Measurements from ENCODE around the gene FLOT1. TPM values are rescaled to one million over a fixed set of nuclear protein-coding genes. Genes with fewer than 3 reads are reported as not detected.

Gene FLOT1
- total and polyA plus RNA-seq, 9 of the 15 experiments (the other 6 are each of a cell fraction or from before 2014, with no cell fraction given): 11.7 to 149 (median 118) TPM

- TF ChIP-seq YBX1 (IDR thresholded peaks at IDR 0.05) (no peak), HMG20A (CRISPR knock-in tag; conservative IDR thresholded peaks at IDR 0.05) (no peak), ZNF445 (CRISPR knock-in tag; IDR thresholded peaks at IDR 0.05; ENCODE audit: low read depth) (no peak), POLR2H (tag; IDR thresholded peaks at IDR 0.05; ENCODE audit: low read depth) (peak; percentile 96), MAX (CRISPR knock-in tag; IDR thresholded peaks at IDR 0.05) (peak; percentile 70), NFIX (CRISPR knock-in tag; IDR thresholded peaks at IDR 0.05; ENCODE audit: low read depth) (no peak), ATF2 (CRISPR knock-in tag; IDR thresholded peaks at IDR 0.05) (no peak), POLR2G (IDR thresholded peaks at IDR 0.05; ENCODE audit: low read depth, low read length) (peak; percentile 97), ZBTB11 (CRISPR knock-in tag; IDR thresholded peaks at IDR 0.05) (peak in 1 of 3 experiments; percentile 67; a peak in 2 of 6 replicates), PRDM10 (IDR thresholded peaks at IDR 0.05; ENCODE audit: partially characterized antibody) (peak; percentile 40), MEF2D (tag; conservative IDR thresholded peaks at IDR 0.05; ENCODE audit: low read depth) (peak; percentile 44; the same call in 1 of the 2 replicates), GTF2E2 (tag; IDR thresholded peaks at IDR 0.05) (peak; percentile 81), ZNF197 (CRISPR knock-in tag; IDR thresholded peaks at IDR 0.05; ENCODE audit: low read depth) (0 out of 2 replicates have a peak, but pooled peaks have one; percentile 24), ATF6 (CRISPR knock-in tag; IDR thresholded peaks at IDR 0.05) (no peak; the same call in 1 of the 2 replicates), CBFB (CRISPR knock-in tag; IDR thresholded peaks at IDR 0.05) (no peak)
Observed at GRCh38 chr6:30742316-30743098, at the start of gene FLOT1 (continued).
